Astrocyte (in vitro differentiated cells and primary cell): ENCODE results near the gene SEMA6A. TPM values are rescaled to one million over a fixed set of nuclear protein-coding genes. Genes with fewer than 3 reads are reported as not detected.

ENCODE experiments used
- DNase-seq: peaks from one replicate; pipeline ENCODE4 v3.0.0-alpha.2; 2010; ENCODE audit warnings: low read depth
- FAIRE-seq: peaks from 2 replicates; lab custom pipeline; 2011; peaks lifted over from hg19 to GRCh38; lab: Jason Lieb, UNC
- H2AFZ ChIP-seq: 2 replicates; pipeline ENCODE4 v1.6.0; 2012; ENCODE audit warnings: low read depth, low read length, inconsistent platforms
- H3K27ac ChIP-seq: 2 replicates; pipeline ENCODE4 v1.5.1; 2011; ENCODE audit warnings: low read depth, low read length, inconsistent platforms
- H3K27me3 ChIP-seq: 2 replicates; pipeline ENCODE4 v1.6.0; 2011; ENCODE audit warnings: low read length, inconsistent platforms; ENCODE audit not compliant: insufficient read depth
- H3K36me3 ChIP-seq: 2 replicates; pipeline ENCODE4 v1.5.1; 2011; ENCODE audit warnings: low read length, inconsistent platforms; ENCODE audit not compliant: insufficient read depth
- H3K4me1 ChIP-seq: 2 replicates; pipeline ENCODE4 v1.5.1; 2011; ENCODE audit warnings: low read length, inconsistent platforms; ENCODE audit not compliant: insufficient read depth
- H3K4me2 ChIP-seq: 2 replicates; pipeline ENCODE4 v1.6.0; 2012; ENCODE audit warnings: low read length, inconsistent platforms
- H3K4me3 ChIP-seq: 2 replicates; pipeline ENCODE4 v1.5.1; 2011; ENCODE audit warnings: low read depth, mild to moderate bottlenecking, low read length, inconsistent platforms; ENCODE audit not compliant: insufficient read depth
- H3K79me2 ChIP-seq: 2 replicates; pipeline ENCODE4 v1.6.0; 2012; ENCODE audit warnings: mild to moderate bottlenecking, low read length, inconsistent platforms; ENCODE audit not compliant: insufficient read depth
- H3K9ac ChIP-seq: 2 replicates; pipeline ENCODE4 v1.6.0; 2012; ENCODE audit warnings: mild to moderate bottlenecking, low read length, inconsistent platforms
- H3K9me3 ChIP-seq: 2 replicates; pipeline ENCODE4 v1.5.1; 2012; ENCODE audit warnings: low read depth, mild to moderate bottlenecking, low read length, inconsistent platforms; ENCODE audit not compliant: insufficient read depth
- H4K20me1 ChIP-seq: 2 replicates; pipeline ENCODE4 v1.6.0; 2012; ENCODE audit warnings: low read length, inconsistent platforms; ENCODE audit not compliant: insufficient read depth
- H3K27ac Mint-ChIP-seq: one replicate; pipeline ENCODE4 v1.8.0; 2021; ENCODE audit warnings: mild to moderate bottlenecking, mixed read lengths; ENCODE audit not compliant: unreplicated experiment
- H3K27me3 Mint-ChIP-seq: one replicate; pipeline ENCODE4 v1.8.0; 2021; ENCODE audit warnings: low read depth, mixed read lengths; ENCODE audit not compliant: unreplicated experiment
- H3K36me3 Mint-ChIP-seq: one replicate; pipeline ENCODE4 v1.8.0; 2021; ENCODE audit warnings: low read depth, mixed read lengths; ENCODE audit not compliant: unreplicated experiment
- H3K4me1 Mint-ChIP-seq: one replicate; pipeline ENCODE4 v1.8.0; 2021; ENCODE audit warnings: low read depth, mixed read lengths; ENCODE audit not compliant: unreplicated experiment
- H3K4me3 Mint-ChIP-seq: one replicate; pipeline ENCODE4 v1.8.0; 2021; ENCODE audit warnings: mild to moderate bottlenecking, moderate library complexity, mixed read lengths; ENCODE audit not compliant: unreplicated experiment
- H3K9me3 Mint-ChIP-seq: one replicate; pipeline ENCODE4 v1.8.0; 2021; ENCODE audit warnings: mild to moderate bottlenecking, mixed read lengths; ENCODE audit not compliant: unreplicated experiment
- CTCF ChIP-seq: IDR thresholded peaks from 2 replicates; pipeline ENCODE4 v1.5.1; 2011; ENCODE audit warnings: low read depth, mild to moderate bottlenecking, inconsistent platforms, low read length, moderate library complexity; ENCODE audit not compliant: insufficient read depth
- EZH2 ChIP-seq: IDR thresholded peaks from 2 replicates; pipeline ENCODE4 v1.6.1; 2012; ENCODE audit warnings: mild to moderate bottlenecking, low read length, inconsistent platforms; ENCODE audit not compliant: insufficient read depth
- total RNA-seq: library from RNA; stranded (reverse); gene quantifications from 2 replicates; pipeline ENCODE4 v1.2.1, GENCODE V29; 2021

Gene SEMA6A
- total RNA-seq, 1 donor from 2014 or later: 34.2 TPM

- FAIRE-seq: no peak
- H3K27ac Mint-ChIP-seq: no peak overlapping the region
Observed at GRCh38 chr5:116531117-116531516, 43.5 kb downstream of the SEMA6A start.

GRCh38 chr5:116530276-116530675 is 44.3 kb downstream of the SEMA6A start:
- H3K9me3 ChIP-seq: no peaks in the 10 kb centered on the region
- FAIRE-seq: no peak
- H3K4me3 ChIP-seq: no peak overlapping the region
- no peak overlapping the region for H3K27ac ChIP-seq
- H3K4me1 ChIP-seq: no peaks in the 10 kb centered on the region
- H2AFZ ChIP-seq: no peak overlapping the region
- no peak for DNase-seq
- no peak overlapping the region for H3K4me3 Mint-ChIP-seq
- no peak overlapping the region for H3K9ac ChIP-seq
- H3K27ac Mint-ChIP-seq: no peak overlapping the region
- no peaks in the 10 kb centered on the region for H4K20me1 ChIP-seq
- no peak overlapping the region for H3K4me2 ChIP-seq
- TF ChIP-seq CTCF (no peak), EZH2 (no peak)
- peaks cover 26% of the 10 kb centered on the region for H3K27me3 ChIP-seq
- H3K27me3 Mint-ChIP-seq: no peaks in the 10 kb centered on the region
- H3K36me3 Mint-ChIP-seq: no peaks in the 10 kb centered on the region
- no peaks in the 10 kb centered on the region for H3K9me3 Mint-ChIP-seq
- no peaks in the 10 kb centered on the region for H3K36me3 ChIP-seq
- H3K4me1 Mint-ChIP-seq: peaks cover 23% of the 10 kb centered on the region
- H3K79me2 ChIP-seq: no peaks in the 10 kb centered on the region

More at GRCh38 chr5:116531117-116531516, 43.5 kb downstream of the SEMA6A start:
- no peaks in the 10 kb centered on the region for H3K79me2 ChIP-seq
- Mint-ChIP-seq H3K36me3 (no peaks in the 10 kb centered on the region), H3K9me3 (no peaks in the 10 kb centered on the region), H3K27me3 (no peaks in the 10 kb centered on the region), H3K4me3 (no peak overlapping the region), H3K4me1 (peaks cover 26% of the 10 kb centered on the region)
- no peaks in the 10 kb centered on the region for H3K4me1 ChIP-seq
- H3K27me3 ChIP-seq: peaks cover 22% of the 10 kb centered on the region
- TF ChIP-seq EZH2: no peak
- no peak for TF ChIP-seq CTCF
- H4K20me1 ChIP-seq: no peaks in the 10 kb centered on the region
- no peak overlapping the region for H3K27ac ChIP-seq
- H2AFZ ChIP-seq: no peak overlapping the region
- H3K36me3 ChIP-seq: no peaks in the 10 kb centered on the region
- H3K9ac ChIP-seq: no peak overlapping the region
- no peak overlapping the region for H3K4me3 ChIP-seq
- DNase-seq: no peak
- H3K9me3 ChIP-seq: no peaks in the 10 kb centered on the region
- no peak overlapping the region for H3K4me2 ChIP-seq

GRCh38 chr5:116529615-116530014 is 45.0 kb downstream of the SEMA6A start:
- H3K27me3 Mint-ChIP-seq: no peaks in the 10 kb centered on the region
- H3K9ac ChIP-seq: no peak overlapping the region
- no peak overlapping the region for H2AFZ ChIP-seq
- H3K9me3 ChIP-seq: no peaks in the 10 kb centered on the region
- H3K4me2 ChIP-seq: no peak overlapping the region
- TF ChIP-seq EZH2 (no peak), CTCF (no peak)
- H3K9me3 Mint-ChIP-seq: no peaks in the 10 kb centered on the region
- no peak overlapping the region for H3K4me3 ChIP-seq
- no peaks in the 10 kb centered on the region for H4K20me1 ChIP-seq
- peaks cover 25% of the 10 kb centered on the region for H3K27me3 ChIP-seq
- H3K4me3 Mint-ChIP-seq: no peak overlapping the region
- no peaks in the 10 kb centered on the region for H3K4me1 ChIP-seq
- H3K36me3 ChIP-seq: no peaks in the 10 kb centered on the region
- DNase-seq (no peak), FAIRE-seq (no peak)
- no peak overlapping the region for H3K27ac Mint-ChIP-seq
- no peaks in the 10 kb centered on the region for H3K79me2 ChIP-seq
- no peaks in the 10 kb centered on the region for H3K36me3 Mint-ChIP-seq
- H3K27ac ChIP-seq: no peak overlapping the region
- peaks cover 23% of the 10 kb centered on the region for H3K4me1 Mint-ChIP-seq
